Smooth muscle cell (in vitro differentiated cells): ENCODE results near the gene CYB561D1. TPM values are rescaled to one million over a fixed set of nuclear protein-coding genes. Genes with fewer than 3 reads are reported as not detected.

Experiments used
- DNase-seq: peaks from one replicate; lab custom pipeline; 2025; ENCODE audit not compliant: unreplicated experiment; lab: John Stamatoyannopoulos, UW
- H2AFZ ChIP-seq: fragments of 200-600 bp; sonication (generic); 2 replicates; pipeline ENCODE4 v1.6.0; 2016; ENCODE audit warnings: antibody characterized with exemption, low read depth, mild to moderate bottlenecking
- H3F3A ChIP-seq: fragments of 200-600 bp; sonication (generic); 2 replicates; pipeline ENCODE4 v1.6.0; 2017; ENCODE audit warnings: antibody characterized with exemption, low read depth
- H3K27ac ChIP-seq: fragments of 200-600 bp; sonication (generic); 2 replicates; pipeline ENCODE4 v1.5.1; 2016; ENCODE audit warnings: low read depth, mild to moderate bottlenecking
- H3K27me3 ChIP-seq: fragments of 200-600 bp; sonication (generic); 2 replicates; pipeline ENCODE4 v1.6.1; 2016; ENCODE audit warnings: low read depth, mild to moderate bottlenecking
- H3K36me3 ChIP-seq: fragments of 200-600 bp; sonication (generic); 2 replicates; pipeline ENCODE4 v1.5.1; 2016; ENCODE audit warnings: low read depth
- H3K4me1 ChIP-seq: fragments of 200-600 bp; sonication (generic); 2 replicates; pipeline ENCODE4 v1.5.1; 2016; ENCODE audit warnings: low read depth
- H3K4me2 ChIP-seq: fragments of 200-600 bp; sonication (generic); 2 replicates; pipeline ENCODE4 v1.6.0; 2016; ENCODE audit warnings: mild to moderate bottlenecking
- H3K4me3 ChIP-seq: fragments of 200-600 bp; sonication (generic); 2 replicates; pipeline ENCODE4 v1.5.1; 2016; ENCODE audit warnings: mild to moderate bottlenecking
- H3K79me2 ChIP-seq: fragments of 200-600 bp; sonication (generic); 2 replicates; pipeline ENCODE4 v1.6.0; 2016; ENCODE audit warnings: low read depth, mild to moderate bottlenecking
- H3K9ac ChIP-seq: fragments of 200-600 bp; sonication (generic); 2 replicates; pipeline ENCODE4 v1.6.0; 2016; ENCODE audit warnings: low read depth
- H3K9me3 ChIP-seq: fragments of 200-600 bp; sonication (generic); replicated peaks from 2 replicates; pipeline ENCODE4 v1.5.1; 2016; ENCODE audit warnings: low read depth
- H4K20me1 ChIP-seq: fragments of 200-600 bp; sonication (generic); 2 replicates; pipeline ENCODE4 v1.6.0; 2016; ENCODE audit warnings: low read depth
- WGBS: methylation state at CpG from one replicate; pipeline ENCODE4 v1.1.7; 2016; ENCODE audit warnings: low lambda C conversion rate; 5-methylcytosine and 5-hydroxymethylcytosine counted together
- polyA plus RNA-seq: library from polyadenylated mRNA; unstranded; fragments of >200 nt; fragmentation: Nextera tagmentation; extraction: Ambion mirVana; gene quantifications from 2 replicates; pipeline ENCODE4 v1.2.1, GENCODE V29; 2016
- total RNA-seq: library from RNA; depleted of rRNA; stranded (reverse); fragments of >200 nt; gene quantifications from 2 replicates; pipeline ENCODE4 v1.2.3, GENCODE V29; 2014
- TF ChIP-seq, protein P1 (sequence below): fragments of 200-600 bp; sonication (generic); IDR thresholded peaks from 2 replicates; pipeline ENCODE4 v1.5.1; 2017; ENCODE audit warnings: borderline replicate concordance, mild to moderate bottlenecking, antibody characterized with exemption; ENCODE audit not compliant: insufficient read depth, poor library complexity, severe bottlenecking

CYB561D1 gene
- total and polyA plus RNA-seq, 2 experiments from 2014 or later, result 4.5 to 5.3 TPM

DNA sequence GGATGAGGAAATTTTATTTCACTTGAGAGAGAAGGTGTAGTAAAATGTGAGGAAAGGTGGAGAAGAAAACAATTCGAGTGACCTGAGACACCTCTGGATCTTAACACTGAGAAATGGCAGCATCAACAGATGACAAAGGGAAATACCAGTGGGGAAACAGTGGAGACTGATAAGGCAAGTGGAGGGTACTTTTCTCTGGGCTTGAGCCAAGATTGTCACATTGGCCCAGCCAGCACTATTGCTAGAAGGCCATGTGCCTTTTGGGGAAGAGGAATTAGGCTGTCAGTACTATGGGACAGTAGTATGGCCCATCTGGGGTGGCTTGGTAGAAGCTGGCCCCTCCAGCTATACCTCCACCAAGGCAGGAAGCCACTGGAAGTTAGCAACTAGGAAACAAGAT lies 19.2 kb upstream of the CYB561D1 start:
- H3K9ac ChIP-seq, result no peak overlapping the region
- TF ChIP-seq, protein P1, sequence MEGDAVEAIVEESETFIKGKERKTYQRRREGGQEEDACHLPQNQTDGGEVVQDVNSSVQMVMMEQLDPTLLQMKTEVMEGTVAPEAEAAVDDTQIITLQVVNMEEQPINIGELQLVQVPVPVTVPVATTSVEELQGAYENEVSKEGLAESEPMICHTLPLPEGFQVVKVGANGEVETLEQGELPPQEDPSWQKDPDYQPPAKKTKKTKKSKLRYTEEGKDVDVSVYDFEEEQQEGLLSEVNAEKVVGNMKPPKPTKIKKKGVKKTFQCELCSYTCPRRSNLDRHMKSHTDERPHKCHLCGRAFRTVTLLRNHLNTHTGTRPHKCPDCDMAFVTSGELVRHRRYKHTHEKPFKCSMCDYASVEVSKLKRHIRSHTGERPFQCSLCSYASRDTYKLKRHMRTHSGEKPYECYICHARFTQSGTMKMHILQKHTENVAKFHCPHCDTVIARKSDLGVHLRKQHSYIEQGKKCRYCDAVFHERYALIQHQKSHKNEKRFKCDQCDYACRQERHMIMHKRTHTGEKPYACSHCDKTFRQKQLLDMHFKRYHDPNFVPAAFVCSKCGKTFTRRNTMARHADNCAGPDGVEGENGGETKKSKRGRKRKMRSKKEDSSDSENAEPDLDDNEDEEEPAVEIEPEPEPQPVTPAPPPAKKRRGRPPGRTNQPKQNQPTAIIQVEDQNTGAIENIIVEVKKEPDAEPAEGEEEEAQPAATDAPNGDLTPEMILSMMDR, result no peak
- DNase-seq, result no peak
- H4K20me1 ChIP-seq, result no peaks in the 10 kb centered on the region
- no peak overlapping the region for H3K4me2 ChIP-seq
- no peaks in the 10 kb centered on the region for H3F3A ChIP-seq
- H3K27ac ChIP-seq, result no peak overlapping the region
- no peak overlapping the region for H2AFZ ChIP-seq
- 89% methylated on average over 1 of the region's 1 CpG for WGBS
- H3K9me3 ChIP-seq, result no peaks in the 10 kb centered on the region
- H3K27me3 ChIP-seq, result peaks cover 45% of the 10 kb centered on the region
- no peaks in the 10 kb centered on the region for H3K79me2 ChIP-seq
- H3K4me3 ChIP-seq, result no peak overlapping the region
- no peaks in the 10 kb centered on the region for H3K36me3 ChIP-seq
- H3K4me1 ChIP-seq, result no peaks in the 10 kb centered on the region

DNA sequence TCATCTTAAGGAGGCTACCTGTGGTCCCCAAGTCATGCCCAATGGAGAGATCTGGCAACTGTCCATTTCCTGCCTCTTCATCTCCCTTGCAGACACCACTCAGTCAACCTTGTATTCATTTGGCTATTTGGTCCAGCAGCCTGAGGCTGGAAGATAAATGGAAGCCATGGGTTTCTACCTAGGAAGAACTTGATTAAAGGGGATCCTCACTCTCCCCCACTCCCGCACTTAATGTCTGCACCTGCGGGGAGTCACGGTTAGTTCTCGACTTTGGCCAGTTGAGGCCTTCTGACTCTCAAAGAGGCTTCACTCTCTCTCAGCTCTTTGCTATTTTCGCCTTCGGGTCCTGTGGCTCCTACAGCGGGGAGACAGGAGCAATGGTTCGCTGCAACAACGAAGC lies 18.6 kb upstream of the CYB561D1 start:
- 82% methylated on average over 9 of the region's 9 CpGs for WGBS
- TF ChIP-seq, protein P1, result no peak
- Histone ChIP-seq H3K79me2 (no peaks in the 10 kb centered on the region), H3F3A (no peaks in the 10 kb centered on the region), H3K4me1 (no peaks in the 10 kb centered on the region), H3K27me3 (peaks cover 39% of the 10 kb centered on the region), H3K4me3 (no peak overlapping the region), H4K20me1 (no peaks in the 10 kb centered on the region), H3K9ac (no peak overlapping the region), H3K27ac (no peak overlapping the region), H3K9me3 (no peaks in the 10 kb centered on the region), H3K4me2 (no peak overlapping the region), H2AFZ (no peak overlapping the region), H3K36me3 (no peaks in the 10 kb centered on the region)
- DNase-seq, result no peak

DNA sequence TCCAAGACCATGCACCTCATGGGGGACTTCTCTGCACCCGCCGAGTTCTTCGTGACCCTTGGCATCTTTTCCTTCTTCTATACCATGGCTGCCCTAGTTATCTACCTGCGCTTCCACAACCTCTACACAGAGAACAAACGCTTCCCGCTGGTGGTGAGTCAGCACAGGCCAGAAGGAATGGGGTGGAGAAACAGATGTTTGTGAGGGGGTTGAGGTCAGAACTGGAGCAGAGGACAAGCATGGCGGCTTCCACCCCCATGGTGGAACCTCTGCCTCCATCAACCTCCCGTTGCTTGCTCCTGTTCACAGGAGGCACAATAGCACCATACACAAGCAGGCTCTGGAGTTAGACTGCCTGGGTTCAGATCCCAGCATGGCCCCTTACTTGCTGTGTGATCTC lies 17.1 kb upstream of the CYB561D1 start:
- WGBS, result 91% methylated on average over 8 of the region's 8 CpGs
- no peak overlapping the region for H3K9ac ChIP-seq
- H3K4me2 ChIP-seq, result no peak overlapping the region
- H4K20me1 ChIP-seq, result no peaks in the 10 kb centered on the region
- no peaks in the 10 kb centered on the region for H3K36me3 ChIP-seq
- peaks cover 29% of the 10 kb centered on the region for H3K27me3 ChIP-seq
- no peaks in the 10 kb centered on the region for H3K9me3 ChIP-seq
- no peak overlapping the region for H2AFZ ChIP-seq
- DNase-seq, result no peak
- no peak overlapping the region for H3K27ac ChIP-seq
- H3K4me3 ChIP-seq, result no peak overlapping the region
- no peaks in the 10 kb centered on the region for H3K4me1 ChIP-seq
- no peaks in the 10 kb centered on the region for H3F3A ChIP-seq
- TF ChIP-seq, protein P1, result no peak
- no peaks in the 10 kb centered on the region for H3K79me2 ChIP-seq

DNA sequence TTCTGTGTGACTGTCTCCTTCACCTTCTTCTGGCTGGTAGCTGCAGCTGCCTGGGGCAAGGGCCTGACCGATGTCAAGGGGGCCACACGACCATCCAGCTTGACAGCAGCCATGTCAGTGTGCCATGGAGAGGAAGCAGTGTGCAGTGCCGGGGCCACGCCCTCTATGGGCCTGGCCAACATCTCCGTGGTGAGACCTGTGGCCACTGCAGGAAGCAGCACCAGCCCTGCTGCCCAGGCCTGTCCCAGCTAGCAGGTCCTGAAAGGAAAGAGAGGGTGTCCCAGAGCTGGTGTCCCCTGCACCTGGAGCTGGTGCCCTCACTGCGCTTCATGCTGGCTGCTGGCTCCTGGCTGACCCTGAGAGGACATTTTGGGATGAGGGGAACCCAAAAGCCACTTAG lies 16.1 kb upstream of the CYB561D1 start:
- peaks cover 27% of the 10 kb centered on the region for H3K27me3 ChIP-seq
- H3K9ac ChIP-seq, result no peak overlapping the region
- 76% methylated on average over 6 of the region's 6 CpGs for WGBS
- no peaks in the 10 kb centered on the region for H3K9me3 ChIP-seq
- no peak overlapping the region for H2AFZ ChIP-seq
- H3K36me3 ChIP-seq, result no peaks in the 10 kb centered on the region
- no peak overlapping the region for H3K4me3 ChIP-seq
- H4K20me1 ChIP-seq, result no peaks in the 10 kb centered on the region
- no peaks in the 10 kb centered on the region for H3K4me1 ChIP-seq
- no peak overlapping the region for H3K4me2 ChIP-seq
- TF ChIP-seq, protein P1, result no peak
- H3K79me2 ChIP-seq, result no peaks in the 10 kb centered on the region
- H3K27ac ChIP-seq, result no peak overlapping the region
- no peak for DNase-seq
- no peaks in the 10 kb centered on the region for H3F3A ChIP-seq
